Measurements from ENCODE around the gene CDH11. TPM values are rescaled to one million over a fixed set of nuclear protein-coding genes. Genes with fewer than 3 reads are reported as not detected.

The CDH11 gene
- total and polyA plus RNA-seq, 10 donors = 4.3 to 721 (median 305) TPM

DNA sequence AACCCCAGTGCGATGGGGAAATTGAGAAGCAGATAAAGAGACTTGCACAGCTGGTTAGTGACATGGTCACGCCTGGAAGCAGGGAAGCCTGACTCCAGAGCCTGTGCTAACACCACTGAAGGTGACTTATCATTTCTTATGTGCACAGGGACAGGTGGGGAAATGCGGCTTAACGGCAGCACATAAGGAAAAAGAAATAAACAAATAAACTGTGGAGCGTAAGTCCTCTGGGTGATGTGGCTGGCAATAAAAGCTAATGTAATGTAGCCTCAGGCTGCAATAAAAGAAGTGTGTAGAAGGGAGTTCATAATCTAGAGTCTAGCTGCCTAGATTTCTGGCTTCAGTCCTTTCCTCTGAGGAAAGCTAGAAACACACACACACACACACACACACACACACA, 10.6 kb downstream of the CDH11 start:
- intact Hi-C loops (cut with DNase I; ENCODE audit: low total_unique reads) = no loop called here

DNA sequence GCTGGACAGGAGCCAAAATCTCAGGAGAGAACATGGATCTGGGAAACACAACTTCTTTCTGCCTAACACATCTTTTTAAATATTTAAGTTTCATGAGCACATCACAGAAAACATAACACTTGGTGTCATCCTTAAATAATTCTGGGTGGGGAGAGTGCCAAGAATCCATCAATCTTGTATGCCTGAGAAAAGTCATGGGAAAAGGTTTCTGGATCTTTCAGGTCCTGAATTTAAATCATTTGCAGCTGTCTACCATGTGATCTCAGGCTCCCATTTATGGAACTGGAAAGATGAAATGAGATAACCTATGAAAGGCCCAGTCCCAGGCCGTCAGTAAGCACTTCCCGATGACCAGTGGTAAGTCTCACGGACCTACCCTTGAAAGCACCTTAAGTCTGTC, 15.1 kb downstream of the CDH11 start:
- Histone ChIP-seq H3K27me3 (replicated peaks in 1 of 7) (no peaks in the 10 kb centered on the region), H3K9me3 (no peaks in the 10 kb centered on the region), H3K4me3 (no peak overlapping the region), H3K4me1 (peaks cover 0 to 31% (median 4%) of the 10 kb centered on the region in 6 donors), H3K27ac (no peak overlapping the region), H3K36me3 (no peaks in the 10 kb centered on the region)
- intact Hi-C loops (cut with DNase I; ENCODE audit: low total_unique reads) = no loop called here
- 68 to 84% (median 70%) methylated on average over 3 of the region's 3 CpGs for WGBS, 5 donors
- no peak for TF ChIP-seq POLR2A (IDR thresholded peaks at IDR 0.05)
- TF ChIP-seq, protein P1, sequence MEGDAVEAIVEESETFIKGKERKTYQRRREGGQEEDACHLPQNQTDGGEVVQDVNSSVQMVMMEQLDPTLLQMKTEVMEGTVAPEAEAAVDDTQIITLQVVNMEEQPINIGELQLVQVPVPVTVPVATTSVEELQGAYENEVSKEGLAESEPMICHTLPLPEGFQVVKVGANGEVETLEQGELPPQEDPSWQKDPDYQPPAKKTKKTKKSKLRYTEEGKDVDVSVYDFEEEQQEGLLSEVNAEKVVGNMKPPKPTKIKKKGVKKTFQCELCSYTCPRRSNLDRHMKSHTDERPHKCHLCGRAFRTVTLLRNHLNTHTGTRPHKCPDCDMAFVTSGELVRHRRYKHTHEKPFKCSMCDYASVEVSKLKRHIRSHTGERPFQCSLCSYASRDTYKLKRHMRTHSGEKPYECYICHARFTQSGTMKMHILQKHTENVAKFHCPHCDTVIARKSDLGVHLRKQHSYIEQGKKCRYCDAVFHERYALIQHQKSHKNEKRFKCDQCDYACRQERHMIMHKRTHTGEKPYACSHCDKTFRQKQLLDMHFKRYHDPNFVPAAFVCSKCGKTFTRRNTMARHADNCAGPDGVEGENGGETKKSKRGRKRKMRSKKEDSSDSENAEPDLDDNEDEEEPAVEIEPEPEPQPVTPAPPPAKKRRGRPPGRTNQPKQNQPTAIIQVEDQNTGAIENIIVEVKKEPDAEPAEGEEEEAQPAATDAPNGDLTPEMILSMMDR (IDR thresholded peaks at IDR 0.05 in 8 of 11, conservative IDR thresholded peaks at IDR 0.05 in 3 of 11) = no peak
- no peak for TF ChIP-seq POLR2AphosphoS5 (IDR thresholded peaks at IDR 0.05)
- DNase-seq = no peak

More for the DNA sequence above, 10.6 kb downstream of the CDH11 start:
- Histone ChIP-seq H3K4me3 (no peak overlapping the region), H3K36me3 (no peaks in the 10 kb centered on the region), H3K4me1 (peaks cover 0 to 53% (median 14%) of the 10 kb centered on the region in 6 donors), H3K27me3 (replicated peaks in 1 of 7) (no peaks in the 10 kb centered on the region), H3K27ac (no peak overlapping the region), H3K9me3 (no peaks in the 10 kb centered on the region)
- WGBS, 5 donors = 72 to 83% (median 76%) methylated on average over 5 of the region's 5 CpGs
- no peak for DNase-seq
- TF ChIP-seq POLR2AphosphoS5 (IDR thresholded peaks at IDR 0.05) (no peak), POLR2A (IDR thresholded peaks at IDR 0.05) (no peak)
- TF ChIP-seq, protein P1 (IDR thresholded peaks at IDR 0.05 in 8 of 11, conservative IDR thresholded peaks at IDR 0.05 in 3 of 11) = no peak

GRCh38 chr16:65105171-65105570, 16.7 kb downstream of the CDH11 start:
- Histone ChIP-seq H3K27ac (no peak overlapping the region), H3K36me3 (no peaks in the 10 kb centered on the region), H3K4me3 (no peak overlapping the region), H3K4me1 (peaks cover 0 to 26% (median 1%) of the 10 kb centered on the region in 6 donors), H3K27me3 (replicated peaks in 1 of 7) (no peaks in the 10 kb centered on the region), H3K9me3 (no peaks in the 10 kb centered on the region)
- WGBS, 5 donors = 52 to 68% (median 63%) methylated on average over 1 of the region's 1 CpG
- TF ChIP-seq POLR2A (IDR thresholded peaks at IDR 0.05) = no peak
- TF ChIP-seq, protein P1 (IDR thresholded peaks at IDR 0.05 in 8 of 11, conservative IDR thresholded peaks at IDR 0.05 in 3 of 11) = no peak
- TF ChIP-seq POLR2AphosphoS5 (IDR thresholded peaks at IDR 0.05) = no peak
- DNase-seq = no peak
- intact Hi-C loops (cut with DNase I; ENCODE audit: low total_unique reads) = no loop called here

DNA sequence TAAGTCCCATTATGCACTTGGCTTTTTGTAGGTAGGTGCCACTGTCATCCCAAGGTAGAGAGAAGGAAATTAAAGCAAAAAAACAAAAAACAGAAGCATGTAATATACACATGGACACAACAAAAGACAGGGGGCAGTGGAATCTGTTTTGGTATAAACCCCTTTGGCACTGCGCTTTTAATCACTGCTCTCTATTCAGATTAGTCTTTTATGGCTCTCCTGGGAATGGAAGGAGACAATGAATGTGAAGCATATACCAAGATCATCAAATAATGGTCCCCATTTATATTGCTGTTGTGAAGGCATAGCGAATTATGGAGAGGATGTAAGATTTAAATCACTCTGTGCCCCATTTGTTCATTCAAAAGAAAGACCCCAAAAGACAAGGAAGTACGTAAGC, 17.4 kb downstream of the CDH11 start:
- intact Hi-C loops (cut with DNase I; ENCODE audit: low total_unique reads) = no loop called here
- Histone ChIP-seq H3K4me1 (peaks cover 0 to 26% (median 2%) of the 10 kb centered on the region in 6 donors), H3K27ac (no peak overlapping the region), H3K4me3 (no peak overlapping the region), H3K9me3 (no peaks in the 10 kb centered on the region), H3K27me3 (replicated peaks in 1 of 7) (no peaks in the 10 kb centered on the region), H3K36me3 (no peaks in the 10 kb centered on the region)
- TF ChIP-seq POLR2AphosphoS5 (IDR thresholded peaks at IDR 0.05) (no peak), POLR2A (IDR thresholded peaks at IDR 0.05) (no peak)
- TF ChIP-seq, protein P1 (IDR thresholded peaks at IDR 0.05 in 8 of 11, conservative IDR thresholded peaks at IDR 0.05 in 3 of 11) = no peak
- WGBS, 5 donors = 82 to 91% (median 87%) methylated on average over 3 of the region's 3 CpGs
- DNase-seq = no peak

Data from spleen (tissue), 11 donors.